ENCODE results near the gene DPM3. TPM values are rescaled to one million over a fixed set of nuclear protein-coding genes. Genes with fewer than 3 reads are reported as not detected.

Gene DPM3
- total RNA-seq, 6 experiments from 2014 or later, result 50.4 to 106 (median 60.4) TPM

- intact Hi-C loops (cut with DNase I), result no loop called here
- WGBS (ENCODE audit: insufficient coverage, low coverage, low lambda C conversion rate, missing lambda C conversion rate), result 86% methylated on average over 18 of the region's 31 CpGs
- TF ChIP-seq POLR2A (IDR thresholded peaks at IDR 0.05), result no peak
- TF ChIP-seq, protein P1, sequence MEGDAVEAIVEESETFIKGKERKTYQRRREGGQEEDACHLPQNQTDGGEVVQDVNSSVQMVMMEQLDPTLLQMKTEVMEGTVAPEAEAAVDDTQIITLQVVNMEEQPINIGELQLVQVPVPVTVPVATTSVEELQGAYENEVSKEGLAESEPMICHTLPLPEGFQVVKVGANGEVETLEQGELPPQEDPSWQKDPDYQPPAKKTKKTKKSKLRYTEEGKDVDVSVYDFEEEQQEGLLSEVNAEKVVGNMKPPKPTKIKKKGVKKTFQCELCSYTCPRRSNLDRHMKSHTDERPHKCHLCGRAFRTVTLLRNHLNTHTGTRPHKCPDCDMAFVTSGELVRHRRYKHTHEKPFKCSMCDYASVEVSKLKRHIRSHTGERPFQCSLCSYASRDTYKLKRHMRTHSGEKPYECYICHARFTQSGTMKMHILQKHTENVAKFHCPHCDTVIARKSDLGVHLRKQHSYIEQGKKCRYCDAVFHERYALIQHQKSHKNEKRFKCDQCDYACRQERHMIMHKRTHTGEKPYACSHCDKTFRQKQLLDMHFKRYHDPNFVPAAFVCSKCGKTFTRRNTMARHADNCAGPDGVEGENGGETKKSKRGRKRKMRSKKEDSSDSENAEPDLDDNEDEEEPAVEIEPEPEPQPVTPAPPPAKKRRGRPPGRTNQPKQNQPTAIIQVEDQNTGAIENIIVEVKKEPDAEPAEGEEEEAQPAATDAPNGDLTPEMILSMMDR (IDR thresholded peaks at IDR 0.05), result no peak
Observed at GRCh38 chr1:155179112-155180031, 39.0 kb upstream of the DPM3 start.

GRCh38 chr1:155178441-155179111 lies 38.2 kb upstream of the DPM3 start:
- ATAC-seq, result peak in 1 of 4 donors; percentile 50

More at GRCh38 chr1:155179112-155180031, 39.0 kb upstream of the DPM3 start:
- H3K36me3 ChIP-seq, result no peaks in the 10 kb centered on the region
- ATAC-seq, result no peak
- H3K27ac ChIP-seq, result no peak overlapping the region
- H3K4me3 ChIP-seq, result no peak overlapping the region
- H3K27me3 ChIP-seq, result no peaks in the 10 kb centered on the region
- no peaks in the 10 kb centered on the region for H3K4me1 ChIP-seq
- peak in 2 of 3 donors; percentile 46 to 58 for DNase-seq
- H3K9me3 ChIP-seq, result no peaks in the 10 kb centered on the region

GRCh38 chr1:155177918-155178281 lies 37.6 kb upstream of the DPM3 start:
- peak in 1 of 3 donors; percentile 40 for DNase-seq
- intact Hi-C loops (cut with DNase I), result no loop called here

More at GRCh38 chr1:155178441-155179111, 38.2 kb upstream of the DPM3 start:
- Histone ChIP-seq H3K4me3 (no peak overlapping the region), H3K27me3 (no peaks in the 10 kb centered on the region), H3K36me3 (no peaks in the 10 kb centered on the region), H3K4me1 (no peaks in the 10 kb centered on the region), H3K9me3 (no peaks in the 10 kb centered on the region), H3K27ac (no peak overlapping the region)
- intact Hi-C loops (cut with DNase I), result no loop called here
- peak in 2 of 3 donors; percentile 48 to 56 for DNase-seq
- TF ChIP-seq POLR2A (IDR thresholded peaks at IDR 0.05), result no peak
- TF ChIP-seq, protein P1 (IDR thresholded peaks at IDR 0.05), result no peak
- WGBS (ENCODE audit: insufficient coverage, low coverage, low lambda C conversion rate, missing lambda C conversion rate), result 43% methylated on average over 13 of the region's 30 CpGs

DNA sequence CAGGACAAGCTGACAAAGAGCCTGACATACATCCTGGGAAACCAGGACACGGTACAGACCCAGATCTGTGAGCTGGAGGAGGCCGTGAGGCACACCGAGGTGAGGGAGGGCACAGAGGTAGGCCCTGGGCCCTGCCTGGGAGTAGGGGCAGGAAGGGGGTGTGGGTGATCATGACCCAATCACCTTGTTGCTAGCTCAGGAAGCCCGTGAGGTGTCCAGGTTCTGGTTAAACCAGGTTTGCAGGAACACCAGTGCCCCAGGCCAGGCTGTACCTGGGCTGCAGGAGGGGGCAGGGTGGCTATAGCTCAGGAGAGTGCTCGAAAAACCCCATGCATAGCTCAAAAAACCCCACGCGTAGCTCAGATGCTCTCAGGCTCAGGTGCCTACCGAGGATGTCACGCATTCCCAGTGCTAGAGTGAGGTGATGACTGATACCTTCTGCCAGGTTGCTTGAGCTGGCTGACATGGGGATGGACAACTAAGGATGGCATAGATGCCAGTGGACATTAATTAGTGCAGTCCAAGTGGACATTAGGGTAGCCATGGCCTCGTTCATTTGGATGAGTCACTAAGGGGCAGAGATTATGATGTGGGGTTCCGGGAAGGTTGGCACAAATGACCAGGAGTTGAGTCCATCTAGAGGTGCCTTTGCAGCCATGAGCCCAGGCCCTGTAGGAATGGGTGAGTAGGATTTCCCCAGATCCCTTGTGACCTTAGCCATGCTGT lies 37.0 kb upstream of the DPM3 start:
- intact Hi-C loops (cut with DNase I), result no loop called here
- Histone ChIP-seq H3K4me3 (no peak overlapping the region), H3K36me3 (no peaks in the 10 kb centered on the region), H3K9me3 (no peaks in the 10 kb centered on the region), H3K27me3 (no peaks in the 10 kb centered on the region), H3K27ac (no peak overlapping the region), H3K4me1 (peaks cover 0 to 2% (median 0%) of the 10 kb centered on the region in 4 donors)
- ATAC-seq (no peak), DNase-seq (peak in 1 of 3 donors; percentile 45)
- TF ChIP-seq POLR2A (IDR thresholded peaks at IDR 0.05), result no peak
- TF ChIP-seq, protein P1 (IDR thresholded peaks at IDR 0.05), result no peak
- WGBS (ENCODE audit: insufficient coverage, low coverage, low lambda C conversion rate, missing lambda C conversion rate), result 83% methylated on average over 6 of the region's 11 CpGs

More at GRCh38 chr1:155177918-155178281, 37.6 kb upstream of the DPM3 start:
- Histone ChIP-seq H3K36me3 (no peaks in the 10 kb centered on the region), H3K9me3 (no peaks in the 10 kb centered on the region), H3K4me1 (no peaks in the 10 kb centered on the region), H3K27ac (no peak overlapping the region), H3K4me3 (no peak overlapping the region), H3K27me3 (no peaks in the 10 kb centered on the region)
- ATAC-seq, result no peak
- 60% methylated on average over 1 of the region's 9 CpGs for WGBS (ENCODE audit: insufficient coverage, low coverage, low lambda C conversion rate, missing lambda C conversion rate)
- TF ChIP-seq, protein P1 (IDR thresholded peaks at IDR 0.05), result no peak
- TF ChIP-seq POLR2A (IDR thresholded peaks at IDR 0.05), result no peak

Data from right lobe of liver (tissue), 6 donors.